ENCODE data around the gene ZNF423. TPM values are rescaled to one million over a fixed set of nuclear protein-coding genes. Genes with fewer than 3 reads are reported as not detected.

Gene ZNF423
- total and polyA plus RNA-seq, 4 donors = 1.1 to 14.8 (median 3.3) TPM

- no peak for DNase-seq
- H3K9me3 ChIP-seq (ENCODE audit: control insufficient read depth in 4 of 4, insufficient read depth in 3 of 4, low read length in 3 of 4) = no peaks in the 10 kb centered on the region
- no peak for ATAC-seq (ENCODE audit: insufficient read depth, low FRiP score)
- no peaks in the 10 kb centered on the region for H3K27me3 ChIP-seq (ENCODE audit: control insufficient read depth in 3 of 3, insufficient read depth in 3 of 3, low read length in 2 of 3)
- H3K4me3 ChIP-seq = no peak overlapping the region
- H3K27ac ChIP-seq (ENCODE audit: low read depth in 1 of 2, low read length in 1 of 2) = no peak overlapping the region
- TF ChIP-seq CTCF (IDR thresholded peaks at IDR 0.05; ENCODE audit: control extremely low read depth, extremely low read depth) = no peak
- WGBS, 2 donors = 83 to 93% methylated on average over 6 of the region's 6 CpGs
- peaks cover 0 to 10% (median 0%) of the 10 kb centered on the region in 4 donors for H3K36me3 ChIP-seq (ENCODE audit: control insufficient read depth in 4 of 4, insufficient read depth in 4 of 4, low read length in 4 of 4)
- no peak overlapping the region for H3K9ac ChIP-seq (ENCODE audit: insufficient read depth in 1 of 2, low read length in 2 of 2)
- H3K4me1 ChIP-seq (ENCODE audit: control insufficient read depth in 5 of 5, insufficient read depth in 5 of 5, low read length in 5 of 5) = peaks cover 0 to 3% (median 0%) of the 10 kb centered on the region in 5 donors
These were observed 358.4 kb downstream of the ZNF423 start for GRCh38 chr16:49497466-49497865.

DNA sequence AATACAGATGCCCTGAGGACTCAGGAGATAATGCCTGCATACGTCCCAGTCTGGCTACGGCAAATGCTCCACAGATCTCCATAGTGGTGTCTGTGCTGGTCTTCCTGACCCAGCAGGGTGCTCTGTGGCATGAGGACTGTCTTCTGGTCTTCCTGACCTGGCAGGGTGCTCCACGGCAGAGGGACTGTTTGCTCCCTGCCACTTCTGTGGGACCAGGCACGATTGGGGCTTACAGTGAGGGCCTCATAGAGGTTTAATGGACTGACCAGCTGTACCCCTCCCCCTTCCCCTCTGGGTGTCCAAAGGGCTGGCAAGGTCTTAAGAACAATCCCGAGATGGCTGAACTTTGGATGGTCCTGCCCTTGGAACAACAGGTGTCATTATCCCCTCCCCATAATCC is 359.3 kb downstream of the ZNF423 start:
- H3K4me1 ChIP-seq (ENCODE audit: control insufficient read depth in 5 of 5, insufficient read depth in 5 of 5, low read length in 5 of 5) = peaks cover 0 to 9% (median 0%) of the 10 kb centered on the region in 5 donors
- TF ChIP-seq CTCF (IDR thresholded peaks at IDR 0.05; ENCODE audit: control extremely low read depth, extremely low read depth) = no peak
- DNase-seq (no peak), ATAC-seq (ENCODE audit: insufficient read depth, low FRiP score) (no peak)
- WGBS, 2 donors = 93 to 98% methylated on average over 5 of the region's 5 CpGs
- no peak overlapping the region for H3K27ac ChIP-seq (ENCODE audit: low read depth in 1 of 2, low read length in 1 of 2)
- peaks cover 0 to 10% (median 0%) of the 10 kb centered on the region in 4 donors for H3K36me3 ChIP-seq (ENCODE audit: control insufficient read depth in 4 of 4, insufficient read depth in 4 of 4, low read length in 4 of 4)
- H3K9me3 ChIP-seq (ENCODE audit: control insufficient read depth in 4 of 4, insufficient read depth in 3 of 4, low read length in 3 of 4) = no peaks in the 10 kb centered on the region
- H3K9ac ChIP-seq (ENCODE audit: insufficient read depth in 1 of 2, low read length in 2 of 2) = no peak overlapping the region
- no peaks in the 10 kb centered on the region for H3K27me3 ChIP-seq (ENCODE audit: control insufficient read depth in 3 of 3, insufficient read depth in 3 of 3, low read length in 2 of 3)
- H3K4me3 ChIP-seq = no peak overlapping the region

GRCh38 chr16:49495596-49496355 is 360.1 kb downstream of the ZNF423 start:
- no peak overlapping the region for H3K27ac ChIP-seq (ENCODE audit: low read depth in 1 of 2, low read length in 1 of 2)
- H3K4me3 ChIP-seq = no peak overlapping the region
- H3K9ac ChIP-seq (ENCODE audit: insufficient read depth in 1 of 2, low read length in 2 of 2) = no peak overlapping the region
- no peaks in the 10 kb centered on the region for H3K27me3 ChIP-seq (ENCODE audit: control insufficient read depth in 3 of 3, insufficient read depth in 3 of 3, low read length in 2 of 3)
- WGBS, 2 donors = 92 to 96% methylated on average over 10 of the region's 10 CpGs
- DNase-seq (no peak), ATAC-seq (ENCODE audit: insufficient read depth, low FRiP score) (no peak)
- H3K9me3 ChIP-seq (ENCODE audit: control insufficient read depth in 4 of 4, insufficient read depth in 3 of 4, low read length in 3 of 4) = no peaks in the 10 kb centered on the region
- TF ChIP-seq CTCF (IDR thresholded peaks at IDR 0.05; ENCODE audit: control extremely low read depth, extremely low read depth) = no peak
- peaks cover 0 to 10% (median 0%) of the 10 kb centered on the region in 4 donors for H3K36me3 ChIP-seq (ENCODE audit: control insufficient read depth in 4 of 4, insufficient read depth in 4 of 4, low read length in 4 of 4)
- peaks cover 0 to 10% (median 0%) of the 10 kb centered on the region in 5 donors for H3K4me1 ChIP-seq (ENCODE audit: control insufficient read depth in 5 of 5, insufficient read depth in 5 of 5, low read length in 5 of 5)

Data from lung (tissue), 12 donors.